Stimulated activated CD8-positive, alpha-beta memory T cell treated with anti-CD3 and anti-CD28 coated beads, Interleukin-2, amount 100 ng/mL, for 48 hours (primary cell): Measurements from ENCODE around the gene TMEM245.
"Not testable (repeated sequence)": the region's sequence is repeated elsewhere in the genome, so short reads cannot be mapped to it uniquely, and the experiment has no call there.

Experiments used
- DNase-seq, 2 donors: peaks; one replicate each; pipeline ENCODE4 v3.0.0-alpha.2; 2020; ENCODE audit warnings: low read depth in 2 of 2

The TMEM245 gene

DNA sequence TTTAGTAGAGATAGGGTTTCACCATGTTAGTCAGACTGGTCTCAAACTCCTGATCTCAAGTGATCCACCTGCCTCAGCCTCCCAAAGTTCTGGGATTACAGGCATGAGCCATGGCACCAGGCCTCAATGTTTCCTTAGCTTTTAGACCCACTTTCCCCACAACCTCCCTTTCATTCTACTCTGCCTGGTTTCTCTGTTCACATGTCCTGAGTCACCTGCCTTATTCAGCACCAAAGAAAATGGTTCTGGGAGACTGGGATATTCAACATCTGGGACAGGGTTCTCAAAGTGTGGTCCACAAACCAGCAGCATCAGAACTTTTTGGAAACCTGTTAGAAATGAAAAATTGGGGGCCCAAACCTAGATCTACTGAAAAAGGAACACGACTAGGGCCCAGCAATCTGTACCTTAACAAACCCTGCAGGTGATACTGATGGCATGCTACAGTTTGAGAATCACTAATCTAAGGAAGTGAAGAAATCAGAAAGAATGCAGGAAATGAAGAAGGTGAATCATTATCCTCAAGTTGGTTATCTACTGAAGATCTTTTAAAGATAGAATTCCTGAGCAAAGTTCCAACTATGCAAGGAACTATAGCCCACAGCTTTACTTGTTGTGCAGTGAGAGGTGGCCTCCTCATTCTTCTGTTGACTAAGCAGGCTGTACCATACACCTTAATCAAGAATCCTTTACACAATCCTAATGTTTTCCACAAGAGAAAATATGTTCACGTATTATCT lies 54.6 kb downstream of the TMEM245 start:
- no peak for DNase-seq

DNA sequence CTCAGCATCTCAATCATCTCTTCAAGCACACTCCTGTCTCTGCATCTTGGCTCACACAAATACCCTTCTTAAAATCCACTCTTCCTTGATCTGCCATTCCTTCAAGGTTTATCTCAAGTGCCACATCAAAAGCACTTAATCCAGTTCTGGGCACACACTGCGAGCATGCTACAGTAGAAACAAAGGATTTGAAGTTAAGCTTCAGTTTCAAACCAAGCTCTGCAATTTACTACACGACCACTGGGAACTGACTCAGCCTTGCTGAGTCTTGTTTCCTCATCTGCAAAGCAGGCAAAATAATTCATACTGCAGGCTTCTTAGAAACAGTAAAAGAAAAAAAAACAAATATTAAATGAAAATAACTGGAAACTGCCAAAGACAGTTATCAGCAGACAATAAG lies 56.0 kb downstream of the TMEM245 start:
- no peak for DNase-seq

DNA sequence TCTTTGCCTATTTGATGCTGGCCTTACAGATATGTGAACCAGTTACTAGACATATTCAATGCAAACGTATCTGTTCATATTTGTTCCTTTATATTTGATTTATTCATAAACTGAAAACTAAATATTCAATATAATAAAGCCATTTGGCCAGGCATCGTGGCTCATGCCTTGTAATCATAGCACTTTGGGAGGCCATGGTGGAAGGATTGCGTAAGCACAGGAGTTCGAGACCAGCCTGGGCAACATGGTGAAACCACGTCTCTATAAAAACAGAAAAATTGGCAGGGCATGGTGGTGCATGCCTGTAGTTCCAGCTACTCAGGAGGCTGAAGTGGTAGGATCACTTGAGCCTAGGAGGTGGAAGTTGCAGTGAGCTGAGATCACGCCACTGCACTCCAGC lies 57.2 kb downstream of the TMEM245 start:
- DNase-seq, result no peak

DNA sequence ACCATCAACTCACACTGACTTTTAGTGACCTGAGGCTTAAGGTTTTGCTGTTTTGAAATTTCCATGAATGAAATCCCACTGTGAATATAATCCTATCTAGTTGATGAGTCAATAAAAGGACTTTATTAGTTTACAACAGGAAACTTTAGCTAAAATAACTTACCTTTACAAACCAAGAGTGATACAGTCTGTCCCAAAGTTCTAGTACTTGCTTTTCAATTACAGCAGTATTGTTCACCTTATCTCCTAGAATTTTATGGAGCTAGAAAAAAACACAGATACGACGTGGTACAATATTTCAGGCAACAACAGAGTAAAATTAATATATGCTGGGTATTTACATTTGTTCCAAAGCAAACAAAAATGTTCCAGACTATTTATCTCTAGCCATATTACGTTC lies 59.6 kb downstream of the TMEM245 start:
- no peak for DNase-seq

DNA sequence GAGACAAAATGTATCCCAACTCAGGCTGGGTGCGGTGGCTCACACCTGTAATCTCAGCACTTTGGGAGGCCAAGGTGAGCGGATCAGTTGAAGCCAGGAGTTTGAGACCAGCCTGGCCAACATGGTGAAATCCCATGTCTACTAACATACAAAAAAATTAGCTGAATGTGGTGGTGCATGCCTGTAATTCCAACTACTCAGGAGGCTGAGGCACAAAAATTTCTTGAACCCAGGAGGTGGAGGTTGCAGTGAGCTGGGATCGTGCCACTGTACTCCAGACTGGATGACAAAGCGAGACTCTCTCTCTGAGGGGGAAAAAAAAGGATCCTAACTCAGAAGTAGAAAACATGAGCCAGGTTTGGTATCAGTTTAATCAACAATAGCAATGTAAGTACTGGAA lies 66.6 kb downstream of the TMEM245 start:
- DNase-seq, result not testable (repeated sequence)

DNA sequence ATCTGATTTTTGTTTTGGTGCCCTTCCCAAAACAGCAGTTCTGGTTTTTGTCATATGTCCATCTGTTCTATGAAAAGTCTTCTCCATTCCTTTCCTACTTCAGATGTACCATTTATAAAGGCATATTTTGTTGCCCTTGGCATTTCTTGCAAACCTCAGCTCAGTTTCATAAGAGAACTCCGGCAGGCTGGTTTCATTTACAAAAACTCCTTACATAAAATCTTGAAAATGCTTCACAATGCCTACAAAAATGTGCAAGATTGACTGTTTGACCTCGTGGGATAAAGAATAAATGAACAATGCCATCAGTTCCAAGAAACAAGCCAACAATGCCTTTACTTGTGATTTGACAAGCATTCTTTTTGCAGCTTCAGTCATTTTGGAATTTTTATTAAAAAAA lies 67.3 kb downstream of the TMEM245 start:
- DNase-seq, result no peak

DNA sequence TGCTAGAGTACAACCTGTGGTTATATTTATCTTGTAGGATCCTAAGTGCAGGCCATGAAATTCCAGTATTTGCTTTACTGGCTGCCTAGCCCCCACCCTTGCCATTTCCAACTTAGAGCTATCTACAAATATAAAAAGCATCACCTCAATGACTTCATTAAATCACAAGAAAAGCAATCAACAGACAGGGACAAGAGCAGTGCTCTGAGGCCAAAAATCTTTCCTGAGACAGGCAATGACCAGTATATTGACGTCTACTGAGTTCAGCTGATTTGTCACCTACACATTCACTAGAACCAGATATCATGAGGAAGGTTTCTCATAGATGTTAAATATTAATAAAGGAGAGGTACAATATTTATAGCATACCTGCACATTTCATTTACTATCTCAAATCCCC lies 68.0 kb downstream of the TMEM245 start:
- DNase-seq, result no peak

DNA sequence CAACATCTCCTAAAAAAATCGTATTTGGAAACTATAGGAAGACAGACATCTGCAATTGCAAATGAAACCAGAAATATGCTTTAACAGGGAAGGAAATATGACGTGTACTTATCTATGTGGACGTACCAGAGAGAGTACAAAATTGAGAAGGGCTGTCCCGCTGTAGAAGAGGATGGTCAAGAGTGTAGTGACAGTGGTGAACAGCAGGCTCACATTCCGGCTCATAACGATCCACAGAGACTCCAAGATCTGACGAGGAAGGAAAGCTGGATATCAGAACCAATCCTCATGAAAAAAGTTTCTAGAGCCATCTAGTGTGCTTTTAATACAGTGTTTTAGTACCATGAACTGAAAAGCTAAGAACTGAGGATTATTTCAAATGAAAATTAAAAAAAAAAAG lies 69.3 kb downstream of the TMEM245 start:
- DNase-seq, result no peak

DNA sequence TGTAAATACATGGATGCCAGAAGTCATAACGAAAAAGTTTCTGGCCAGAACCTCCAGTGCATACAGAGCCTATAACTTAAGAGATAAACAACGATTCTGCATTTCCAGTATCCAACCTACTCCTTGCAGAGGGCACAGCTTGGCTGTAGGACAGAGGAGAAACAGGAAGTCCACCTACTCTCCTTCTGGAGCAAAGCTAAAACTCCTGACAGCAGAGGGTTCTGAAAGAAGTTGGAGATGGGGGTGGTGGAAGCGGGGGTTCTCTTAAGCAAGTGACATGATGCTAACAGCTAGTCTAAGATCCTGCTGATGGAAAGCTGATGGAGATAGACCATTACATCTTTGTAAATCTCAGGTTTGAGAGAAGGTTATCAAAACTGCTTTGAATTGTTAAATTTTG lies 70.9 kb downstream of the TMEM245 start:
- no peak for DNase-seq

DNA sequence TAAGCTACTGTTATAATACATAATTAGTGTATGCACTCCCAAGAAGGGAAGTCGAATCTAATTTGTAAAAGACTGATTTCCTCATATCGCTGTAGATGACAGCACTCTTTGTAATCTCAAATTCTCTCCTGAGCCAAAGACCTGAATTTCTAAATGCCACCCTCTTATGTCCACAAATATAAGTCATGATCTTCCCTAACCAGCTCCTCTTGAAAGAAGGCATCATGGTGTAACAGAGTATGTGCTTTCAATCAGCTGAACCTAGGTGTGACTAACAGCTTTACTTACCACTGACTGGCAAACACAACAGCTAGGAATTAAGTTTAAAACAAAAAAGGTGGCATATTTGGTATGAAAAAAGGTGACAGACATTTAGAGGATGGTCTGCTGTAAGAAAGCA lies 72.5 kb downstream of the TMEM245 start:
- DNase-seq, result no peak

DNA sequence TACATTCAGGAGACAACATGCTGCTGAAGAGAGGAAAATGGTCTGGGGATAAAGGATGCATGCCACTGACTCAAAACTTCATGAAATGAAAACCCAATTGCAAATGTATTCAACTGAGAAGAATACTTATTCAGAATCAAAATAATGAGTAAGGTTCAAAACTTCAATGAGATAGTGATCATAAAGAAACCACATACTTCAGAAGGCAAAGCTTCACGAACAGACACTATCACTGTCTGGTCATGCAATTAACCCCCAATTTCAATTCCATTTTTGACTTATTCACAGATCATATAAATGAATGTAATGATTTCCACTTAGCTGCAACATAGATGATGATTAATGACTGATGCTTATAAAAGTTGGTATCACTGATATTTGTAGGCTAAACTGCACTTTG lies 73.4 kb downstream of the TMEM245 start:
- DNase-seq, result no peak

DNA sequence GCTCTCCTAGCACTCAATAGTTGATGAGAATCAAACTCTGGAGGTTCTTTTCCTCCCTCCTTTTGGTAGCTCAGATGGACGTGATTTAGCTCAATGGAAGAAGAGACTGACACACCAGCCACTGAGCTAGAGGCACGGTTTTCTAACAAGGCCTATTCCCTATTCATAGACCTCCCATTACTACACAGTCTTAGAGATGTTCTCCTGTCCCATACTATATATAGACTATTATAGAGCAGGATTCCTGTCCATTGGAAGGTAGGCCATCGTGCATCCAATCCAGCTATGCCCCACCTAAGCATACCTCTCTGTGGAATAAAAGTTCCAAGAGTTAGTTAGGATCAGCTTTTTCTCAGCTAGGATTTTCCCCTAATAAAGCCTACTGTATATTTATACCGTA lies 76.2 kb downstream of the TMEM245 start:
- DNase-seq, result no peak

DNA sequence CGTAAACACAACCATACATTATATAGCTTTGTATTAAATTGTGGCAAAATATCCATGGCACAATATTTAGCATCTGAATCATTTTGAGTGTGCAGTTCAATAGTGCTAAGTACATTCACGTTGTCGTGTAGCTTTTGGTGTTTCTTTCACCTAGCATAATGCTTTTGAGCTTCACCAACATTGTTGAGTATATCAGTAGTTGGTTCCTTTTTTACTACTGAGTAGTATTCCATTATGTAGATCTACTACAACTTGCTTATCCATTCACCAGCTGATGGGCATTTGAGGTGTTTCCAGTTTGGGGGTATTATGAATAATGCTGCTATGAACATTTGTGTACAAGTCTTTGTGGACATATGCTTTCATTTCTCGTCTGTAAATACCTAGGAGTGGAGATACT lies 79.2 kb downstream of the TMEM245 start:
- DNase-seq, result no peak

DNA sequence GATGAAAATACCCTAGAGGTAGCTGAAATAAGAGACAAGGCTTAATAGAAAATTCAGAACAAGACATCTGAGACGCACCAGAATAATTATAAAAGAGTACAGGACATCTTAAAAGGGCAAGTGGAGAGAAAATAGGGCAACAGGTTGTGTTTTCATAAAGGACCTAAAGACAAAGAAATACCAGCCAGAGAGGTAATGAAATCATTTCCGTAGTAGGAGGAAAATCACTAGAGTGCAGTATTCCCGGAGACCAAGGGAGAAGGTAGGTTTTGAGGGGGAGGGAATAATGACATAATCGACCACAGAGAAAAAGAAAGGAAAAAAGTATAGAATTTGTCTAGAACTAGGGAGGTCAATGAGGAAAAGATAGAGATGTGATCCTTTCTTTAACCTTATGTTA lies 80.2 kb downstream of the TMEM245 start:
- DNase-seq, result no peak

DNA sequence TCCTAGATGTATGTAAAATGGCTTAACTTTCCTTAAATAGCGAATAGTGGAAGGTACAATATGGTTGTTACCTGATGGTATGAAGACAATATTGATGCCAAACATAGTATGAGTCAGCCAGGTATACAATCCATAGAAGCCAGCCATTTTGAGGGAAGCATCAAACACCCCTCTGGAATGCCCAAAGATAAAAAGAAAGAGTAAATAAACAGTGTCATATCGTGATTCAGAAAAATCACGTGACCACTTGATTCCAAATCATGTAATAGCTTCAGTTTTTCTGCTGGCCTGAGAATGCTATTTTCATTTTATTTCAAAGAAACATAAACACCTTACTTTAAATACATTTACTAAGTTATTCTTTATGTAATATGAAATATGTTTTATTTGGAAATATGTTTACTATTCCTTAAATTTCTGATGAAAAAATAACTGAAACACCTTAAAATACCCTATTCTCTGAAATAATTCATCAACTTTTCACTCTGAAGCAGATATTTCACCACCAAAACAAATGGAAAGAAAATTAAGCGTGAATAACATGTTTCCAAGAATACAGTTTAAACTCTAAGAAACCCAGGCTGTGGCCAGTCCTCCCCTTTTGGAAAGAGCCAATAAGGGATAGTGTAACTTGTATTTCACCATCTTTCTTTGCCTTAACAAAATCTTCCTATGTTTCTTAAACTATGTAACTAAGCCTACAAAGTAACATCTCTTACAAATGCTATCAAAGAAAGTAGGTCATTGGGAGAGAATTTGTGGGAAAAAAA lies 81.6 kb downstream of the TMEM245 start:
- DNase-seq, result no peak

DNA sequence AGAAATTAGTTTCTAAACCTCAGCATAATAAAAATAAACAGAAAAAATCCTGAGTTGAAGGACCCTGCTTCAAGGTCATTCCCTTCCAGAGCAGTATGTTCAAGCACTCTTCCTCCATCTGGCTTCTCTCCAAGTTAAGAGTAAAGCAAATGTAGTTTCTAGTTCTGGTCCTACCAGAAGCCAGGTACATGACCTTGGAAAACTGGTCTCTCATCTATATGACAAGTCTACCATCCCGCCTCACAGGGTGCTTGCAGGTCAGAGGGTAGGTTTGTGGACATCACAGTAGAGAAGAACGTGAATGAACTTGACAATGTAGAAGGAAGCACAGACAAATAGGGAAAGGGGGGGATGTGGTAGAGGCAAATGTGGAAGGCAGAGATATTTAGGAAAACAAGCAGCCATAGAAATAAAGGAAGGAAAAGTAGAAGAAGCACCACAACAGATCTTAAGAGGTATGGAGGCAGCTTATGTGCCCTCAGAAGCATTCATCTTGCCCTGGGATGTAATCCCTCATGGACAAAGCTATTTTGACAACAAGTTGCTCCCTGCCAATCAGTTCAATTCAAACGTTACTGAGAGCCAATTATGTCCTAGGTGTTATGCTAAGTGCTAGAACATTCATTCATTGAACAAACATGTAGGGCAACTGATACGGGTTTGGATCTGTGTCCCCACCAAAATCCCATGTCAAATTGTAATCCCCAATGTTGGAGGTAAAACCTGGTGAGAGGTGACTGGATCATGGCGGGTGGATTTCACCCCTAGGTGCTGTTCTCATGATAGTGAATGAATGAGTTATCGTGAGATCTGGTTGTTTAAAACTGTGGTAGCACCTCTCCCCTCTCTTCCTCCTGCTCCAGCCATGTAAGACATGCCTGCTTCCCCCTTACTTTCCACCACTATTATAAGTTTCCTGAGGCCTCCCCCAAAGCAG lies 82.7 kb downstream of the TMEM245 start:
- DNase-seq, result no peak

DNA sequence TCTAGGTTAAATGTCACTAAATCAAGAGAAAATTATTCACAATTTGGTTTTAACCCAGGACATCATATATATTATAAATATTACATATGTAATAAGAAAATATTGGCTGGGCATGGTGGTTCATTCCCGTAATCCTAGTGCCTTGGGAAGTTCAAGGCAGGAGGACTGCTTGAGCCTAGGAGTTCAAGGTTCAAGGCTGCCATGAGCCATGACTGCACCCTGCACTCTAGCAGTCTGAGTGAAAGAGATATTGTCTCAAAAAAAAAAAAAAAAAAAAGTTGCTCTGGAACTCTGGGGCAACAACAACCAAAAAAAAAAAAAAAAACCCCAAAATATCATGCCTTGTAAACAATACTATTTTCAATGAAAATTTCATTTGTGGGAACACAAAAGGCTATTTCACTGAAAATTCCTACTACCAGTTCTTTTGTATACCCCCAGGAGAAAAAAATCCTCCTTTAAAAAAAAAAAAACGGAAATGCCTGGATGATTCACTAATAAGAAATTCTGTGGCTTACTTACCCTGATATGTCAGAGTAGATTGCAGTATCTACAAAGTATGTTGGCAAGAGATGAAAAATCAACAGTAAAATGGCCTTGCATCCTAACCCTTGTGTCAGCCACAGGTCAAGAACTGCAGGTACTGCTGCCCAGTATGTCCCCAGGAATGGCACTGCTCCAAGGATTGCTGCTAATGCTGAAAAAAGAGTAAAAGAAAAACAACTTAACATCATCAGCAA lies 83.9 kb downstream of the TMEM245 start:
- DNase-seq, result no peak

DNA sequence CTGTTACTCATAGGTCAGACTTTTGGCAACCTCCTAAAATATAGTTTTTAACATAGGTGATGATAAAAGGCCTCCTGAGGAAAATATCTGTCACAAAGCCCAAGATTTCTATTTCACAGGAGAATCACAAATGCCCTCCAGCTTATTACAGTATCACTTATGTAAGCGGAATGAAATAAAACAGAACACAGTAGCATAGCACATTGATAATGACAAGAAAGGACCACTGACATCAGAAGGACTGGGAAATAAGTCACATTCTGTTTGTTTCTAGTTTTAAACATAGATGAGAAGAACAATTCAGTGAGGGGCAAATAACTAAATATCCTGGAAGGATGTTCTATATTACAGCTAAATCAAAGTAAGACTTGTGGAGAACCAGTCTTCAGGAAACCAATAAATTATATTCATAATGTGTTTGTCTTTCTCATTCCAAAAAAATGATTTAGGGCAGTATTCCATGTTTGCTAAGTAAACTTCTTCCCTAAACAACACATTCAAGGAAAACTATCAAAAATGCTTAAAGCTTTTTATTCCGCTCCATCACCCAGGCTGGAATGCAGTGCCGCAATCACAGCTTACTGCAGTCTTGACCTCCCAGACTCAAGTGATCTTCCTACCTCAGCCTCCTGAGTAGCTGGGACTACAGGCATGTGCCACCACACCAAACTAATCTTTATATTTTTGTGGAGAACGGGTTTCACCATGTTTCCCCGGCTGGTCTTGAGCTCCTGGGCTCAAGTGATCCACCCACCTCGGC lies 85.6 kb downstream of the TMEM245 start:
- no peak for DNase-seq

DNA sequence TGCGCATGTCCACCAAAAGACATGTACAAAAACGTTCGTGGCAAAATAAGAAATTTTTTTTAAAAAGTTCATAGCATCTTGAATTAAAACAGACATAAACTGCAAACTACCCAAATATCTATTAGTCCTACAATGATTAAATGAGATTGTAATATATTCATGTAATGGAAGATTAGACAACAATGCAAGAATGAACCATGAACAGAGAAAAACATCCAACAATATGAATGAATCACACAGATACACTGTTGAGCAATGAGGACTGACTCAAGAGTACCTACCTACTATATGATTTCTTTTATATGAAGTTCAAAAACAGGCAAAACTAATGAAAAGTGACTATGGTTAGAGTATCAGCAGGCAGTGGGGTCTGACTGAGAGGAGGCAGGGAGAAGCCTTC lies 88.5 kb downstream of the TMEM245 start:
- DNase-seq, result no peak

DNA sequence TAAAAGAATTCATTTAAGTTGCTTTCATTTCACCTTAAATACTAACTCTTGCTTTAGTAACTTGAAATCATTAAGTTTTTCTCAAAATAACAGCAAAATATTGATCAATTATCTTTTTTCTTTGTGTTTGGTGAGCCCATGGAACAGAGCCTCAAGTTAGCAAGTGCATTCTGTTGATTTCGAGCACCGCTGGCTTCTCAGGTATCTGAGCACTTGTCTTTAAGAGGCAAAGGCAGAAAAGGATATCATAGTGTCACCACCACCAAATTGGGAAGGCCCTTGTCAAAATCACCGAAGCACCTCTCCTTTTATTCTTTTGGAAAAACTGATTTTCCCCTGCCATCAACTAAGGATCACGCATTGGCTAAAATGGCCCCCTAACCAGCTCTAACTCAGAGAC lies 89.3 kb downstream of the TMEM245 start:
- DNase-seq, result no peak

DNA sequence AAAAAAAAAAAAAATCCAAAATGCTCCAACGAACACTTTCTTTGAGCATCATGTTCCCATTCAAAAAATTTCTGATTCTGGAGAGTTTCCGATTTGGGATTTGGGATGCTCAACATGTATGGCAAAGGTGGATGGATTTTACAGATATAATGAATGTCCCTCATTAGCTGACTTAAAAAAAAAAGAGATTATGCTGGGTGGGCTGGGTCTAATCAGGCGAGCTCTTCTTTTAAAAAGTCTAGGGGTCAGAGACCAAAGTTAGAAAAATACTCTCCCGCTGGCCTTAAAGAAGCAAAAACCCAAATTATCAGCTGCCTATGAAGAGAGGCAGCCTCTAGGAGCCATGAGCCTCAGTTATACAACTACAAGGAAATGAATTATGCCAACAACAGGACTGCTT lies 91.3 kb downstream of the TMEM245 start:
- DNase-seq, result no peak
